Natural killer cell treated with Interleukin-12 subunit alpha and Interleukin-12 subunit beta and Interleukin-15 and Interleukin-18, amount 100 ng/mL, for 72 hours (primary cell): ENCODE data around the gene ADAMTS6. TPM values are rescaled to one million over a fixed set of nuclear protein-coding genes. Genes with fewer than 3 reads are reported as not detected.
"Not testable (repeated sequence)": the region's sequence is repeated elsewhere in the genome, so short reads cannot be mapped to it uniquely, and the experiment has no call there.

Experiments
- ATAC-seq, 2 donors: fragments of 150-1000 bp; cut with Tn5 transposase in 1 of 2; sonication (Bioruptor Pico), chemical (Tn5 transposase) in 1 of 2; 2 replicates each; pipeline ENCODE4 v1.10.0; 2021
- DNase-seq: peaks from one replicate; pipeline ENCODE4 v3.0.0; 2022; ENCODE audit warnings: low spot score
- H3K27ac Mint-ChIP-seq, 2 donors: 1 replicate in 1 of 2; 2 replicates in 1 of 2; pipeline ENCODE4 v1.8.0; 2022; ENCODE audit warnings: mixed read lengths in 2 of 2, mild to moderate bottlenecking in 1 of 2, moderate library complexity in 1 of 2
- H3K27me3 Mint-ChIP-seq, 2 donors: 1 replicate in 1 of 2; 2 replicates in 1 of 2; pipeline ENCODE4 v1.8.0; 2022; ENCODE audit warnings: mixed read lengths in 2 of 2
- H3K36me3 Mint-ChIP-seq: one replicate; pipeline ENCODE4 v1.8.0; 2022; ENCODE audit warnings: mixed read lengths
- H3K4me1 Mint-ChIP-seq, 2 donors: 1 replicate in 1 of 2; 2 replicates in 1 of 2; pipeline ENCODE4 v1.8.0; 2022; ENCODE audit warnings: low read depth in 2 of 2, mixed read lengths in 2 of 2, mild to moderate bottlenecking in 1 of 2
- H3K4me3 Mint-ChIP-seq: one replicate; pipeline ENCODE4 v1.8.0; 2022; ENCODE audit warnings: mixed read lengths
- H3K9me3 Mint-ChIP-seq: 2 replicates; pipeline ENCODE4 v1.8.0; 2022; ENCODE audit warnings: mixed read lengths
- total RNA-seq, 2 donors: library from RNA; stranded (reverse); gene quantifications; one replicate each; pipeline ENCODE4 v1.2.3, GENCODE V29; 2022

Gene ADAMTS6, protein sequence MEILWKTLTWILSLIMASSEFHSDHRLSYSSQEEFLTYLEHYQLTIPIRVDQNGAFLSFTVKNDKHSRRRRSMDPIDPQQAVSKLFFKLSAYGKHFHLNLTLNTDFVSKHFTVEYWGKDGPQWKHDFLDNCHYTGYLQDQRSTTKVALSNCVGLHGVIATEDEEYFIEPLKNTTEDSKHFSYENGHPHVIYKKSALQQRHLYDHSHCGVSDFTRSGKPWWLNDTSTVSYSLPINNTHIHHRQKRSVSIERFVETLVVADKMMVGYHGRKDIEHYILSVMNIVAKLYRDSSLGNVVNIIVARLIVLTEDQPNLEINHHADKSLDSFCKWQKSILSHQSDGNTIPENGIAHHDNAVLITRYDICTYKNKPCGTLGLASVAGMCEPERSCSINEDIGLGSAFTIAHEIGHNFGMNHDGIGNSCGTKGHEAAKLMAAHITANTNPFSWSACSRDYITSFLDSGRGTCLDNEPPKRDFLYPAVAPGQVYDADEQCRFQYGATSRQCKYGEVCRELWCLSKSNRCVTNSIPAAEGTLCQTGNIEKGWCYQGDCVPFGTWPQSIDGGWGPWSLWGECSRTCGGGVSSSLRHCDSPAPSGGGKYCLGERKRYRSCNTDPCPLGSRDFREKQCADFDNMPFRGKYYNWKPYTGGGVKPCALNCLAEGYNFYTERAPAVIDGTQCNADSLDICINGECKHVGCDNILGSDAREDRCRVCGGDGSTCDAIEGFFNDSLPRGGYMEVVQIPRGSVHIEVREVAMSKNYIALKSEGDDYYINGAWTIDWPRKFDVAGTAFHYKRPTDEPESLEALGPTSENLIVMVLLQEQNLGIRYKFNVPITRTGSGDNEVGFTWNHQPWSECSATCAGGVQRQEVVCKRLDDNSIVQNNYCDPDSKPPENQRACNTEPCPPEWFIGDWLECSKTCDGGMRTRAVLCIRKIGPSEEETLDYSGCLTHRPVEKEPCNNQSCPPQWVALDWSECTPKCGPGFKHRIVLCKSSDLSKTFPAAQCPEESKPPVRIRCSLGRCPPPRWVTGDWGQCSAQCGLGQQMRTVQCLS (N-terminal part only)
- 1 to 10 TPM in 1 of 2 donors, under 1 TPM in 1; 0.10 to 1.2 TPM for total RNA-seq

- DNase-seq (peak; percentile 70), ATAC-seq (peak; percentile 88 to 94)
- no peaks in the 10 kb centered on the region for H3K36me3 Mint-ChIP-seq
- H3K9me3 Mint-ChIP-seq, result no peaks in the 10 kb centered on the region
- peaks cover 9 to 19% of the 10 kb centered on the region in 2 donors for H3K4me1 Mint-ChIP-seq
- no peak within 1 kb of the TSS for H3K4me3 Mint-ChIP-seq
- peak within 1 kb of the TSS; percentile 67 to 86 for H3K27ac Mint-ChIP-seq
- peaks cover 0 to 4% of the 10 kb centered on the region in 2 donors for H3K27me3 Mint-ChIP-seq
Observed at GRCh38 chr5:65481635-65482295, at the start of gene ADAMTS6. ADAMTS6 (minus strand) TSS chr5:65481920; CDS start chr5:65473673, 8,247 bp downstream.

GRCh38 chr5:65530904-65531303, 49.2 kb upstream of the ADAMTS6 start:
- H3K27ac Mint-ChIP-seq, result no peak overlapping the region
- H3K4me3 Mint-ChIP-seq, result no peak overlapping the region
- no peaks in the 10 kb centered on the region for H3K27me3 Mint-ChIP-seq
- peaks cover 3% of the 10 kb centered on the region for H3K36me3 Mint-ChIP-seq
- H3K4me1 Mint-ChIP-seq, result no peaks in the 10 kb centered on the region
- H3K9me3 Mint-ChIP-seq, result no peaks in the 10 kb centered on the region
- no peak for DNase-seq
- ATAC-seq, result no peak

DNA sequence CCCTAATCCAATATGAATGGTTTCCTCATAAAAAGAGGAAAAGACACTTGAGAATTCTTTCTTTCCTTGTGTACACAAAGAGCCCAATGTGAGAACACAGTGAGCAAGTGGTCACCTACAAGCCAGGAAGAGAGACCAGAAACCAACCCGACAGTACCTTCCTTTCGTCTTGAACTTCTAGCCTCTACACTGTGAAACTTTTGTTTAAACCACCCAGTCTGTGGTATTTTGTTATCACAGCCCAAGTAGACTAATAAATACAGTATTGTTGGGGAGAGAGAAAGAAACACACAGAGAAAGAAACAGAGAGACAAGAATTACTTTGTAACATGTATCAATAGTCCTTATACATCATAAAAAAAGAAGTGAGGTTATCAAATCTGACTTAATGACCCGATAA, 44.0 kb upstream of the ADAMTS6 start:
- no peaks in the 10 kb centered on the region for H3K9me3 Mint-ChIP-seq
- no peak overlapping the region for H3K4me3 Mint-ChIP-seq
- no peaks in the 10 kb centered on the region for H3K4me1 Mint-ChIP-seq
- peaks cover 6% of the 10 kb centered on the region for H3K36me3 Mint-ChIP-seq
- H3K27me3 Mint-ChIP-seq, result no peaks in the 10 kb centered on the region
- no peak overlapping the region for H3K27ac Mint-ChIP-seq
- no peak for ATAC-seq
- DNase-seq, result no peak

DNA sequence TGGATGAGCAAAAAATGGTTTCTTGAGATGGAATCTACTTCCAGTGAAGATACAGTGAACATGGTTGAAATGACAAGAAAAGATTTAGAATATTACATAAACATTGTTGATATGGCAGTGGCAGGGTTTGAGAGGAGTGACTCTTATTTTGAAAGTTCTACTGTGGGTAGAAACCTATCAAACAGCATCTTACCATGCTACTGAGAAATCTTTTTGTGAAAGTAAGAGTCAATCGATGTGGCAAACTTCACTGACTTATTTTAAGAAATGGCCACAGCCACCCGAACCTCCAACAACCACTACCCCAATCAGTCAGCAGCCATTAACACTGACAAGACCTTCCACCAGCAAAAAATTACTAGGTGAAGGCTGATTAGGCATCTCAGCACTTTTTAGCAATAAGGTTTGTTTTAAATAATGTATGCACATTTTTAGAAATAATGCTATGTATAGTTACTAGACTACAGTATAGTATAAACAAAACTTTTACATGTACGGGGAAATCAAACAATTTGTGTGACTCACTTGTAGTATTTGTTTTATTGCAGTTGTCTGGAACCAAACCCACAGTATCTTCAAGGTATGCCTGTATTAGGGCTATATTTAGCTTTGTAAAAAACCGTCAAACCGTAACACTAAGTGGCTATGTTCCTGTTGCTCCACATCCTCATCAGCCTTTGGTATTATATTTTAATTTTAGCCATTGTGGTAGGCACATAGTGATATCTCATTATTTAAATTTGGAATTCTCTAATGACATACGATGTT, 30.6 kb upstream of the ADAMTS6 start:
- Mint-ChIP-seq H3K36me3 (no peaks in the 10 kb centered on the region), H3K4me1 (no peaks in the 10 kb centered on the region), H3K27me3 (no peaks in the 10 kb centered on the region), H3K27ac (no peak overlapping the region), H3K9me3 (no peaks in the 10 kb centered on the region), H3K4me3 (no peak overlapping the region)
- no peak for DNase-seq
- peak in 1 of 2 donors; percentile 38 for ATAC-seq

DNA sequence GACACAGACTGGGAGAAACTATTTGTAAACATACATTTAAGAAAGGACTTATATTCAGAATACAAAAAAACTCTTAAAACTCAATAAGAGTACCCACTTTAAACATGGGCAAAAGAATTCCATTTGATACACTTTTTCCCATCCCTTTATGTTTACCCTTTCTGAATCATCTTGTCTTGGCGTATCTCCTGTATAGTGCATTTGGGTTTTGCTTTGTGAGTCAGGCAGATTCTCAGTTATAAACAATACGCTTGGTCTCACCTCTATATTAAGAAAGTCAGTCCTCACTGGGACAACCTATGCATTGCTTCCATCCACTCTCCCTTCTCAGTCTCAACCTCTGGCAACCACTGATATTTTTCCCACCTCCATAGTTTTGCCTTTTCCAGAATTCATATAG, 27.3 kb upstream of the ADAMTS6 start:
- DNase-seq (no peak), ATAC-seq (no peak)
- Mint-ChIP-seq H3K9me3 (no peaks in the 10 kb centered on the region), H3K4me1 (no peaks in the 10 kb centered on the region), H3K4me3 (no peak overlapping the region), H3K36me3 (no peaks in the 10 kb centered on the region), H3K27me3 (no peaks in the 10 kb centered on the region), H3K27ac (no peak overlapping the region)

DNA sequence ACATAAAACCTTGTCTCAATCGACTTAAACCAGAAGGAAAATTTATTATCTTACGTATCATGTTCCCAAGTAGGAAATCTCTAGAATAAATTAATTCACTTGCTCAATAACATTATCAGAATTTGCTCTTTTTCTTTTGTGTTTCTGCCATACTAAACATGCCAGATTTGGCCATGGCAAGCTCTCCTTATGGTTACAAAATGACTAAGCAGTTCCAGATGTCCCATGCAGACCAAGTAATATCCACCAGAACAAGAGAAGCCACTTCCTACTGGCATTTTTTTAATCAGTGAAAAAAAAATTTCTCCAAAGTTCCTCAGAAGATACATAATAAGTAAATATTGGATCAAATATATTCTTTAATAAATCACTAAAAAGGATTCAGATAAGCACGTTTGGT, 25.2 kb upstream of the ADAMTS6 start:
- Mint-ChIP-seq H3K36me3 (no peaks in the 10 kb centered on the region), H3K4me3 (no peak overlapping the region), H3K9me3 (no peaks in the 10 kb centered on the region), H3K27ac (no peak overlapping the region), H3K27me3 (no peaks in the 10 kb centered on the region), H3K4me1 (no peaks in the 10 kb centered on the region)
- DNase-seq (no peak), ATAC-seq (no peak)

- DNase-seq, result no peak
- Mint-ChIP-seq H3K4me3 (no peak overlapping the region), H3K27ac (no peak overlapping the region), H3K4me1 (no peaks in the 10 kb centered on the region), H3K9me3 (no peaks in the 10 kb centered on the region), H3K27me3 (no peaks in the 10 kb centered on the region), H3K36me3 (no peaks in the 10 kb centered on the region)
- no peak for ATAC-seq
Observed at GRCh38 chr5:65489119-65489518, 7.4 kb upstream of the ADAMTS6 start.

GRCh38 chr5:65488038-65488687, 6.4 kb upstream of the ADAMTS6 start:
- H3K36me3 Mint-ChIP-seq, H3K27me3 Mint-ChIP-seq, H3K4me3 Mint-ChIP-seq, H3K4me1 Mint-ChIP-seq, ATAC-seq, H3K9me3 Mint-ChIP-seq, H3K27ac Mint-ChIP-seq, DNase-seq: not testable (repeated sequence)

DNA sequence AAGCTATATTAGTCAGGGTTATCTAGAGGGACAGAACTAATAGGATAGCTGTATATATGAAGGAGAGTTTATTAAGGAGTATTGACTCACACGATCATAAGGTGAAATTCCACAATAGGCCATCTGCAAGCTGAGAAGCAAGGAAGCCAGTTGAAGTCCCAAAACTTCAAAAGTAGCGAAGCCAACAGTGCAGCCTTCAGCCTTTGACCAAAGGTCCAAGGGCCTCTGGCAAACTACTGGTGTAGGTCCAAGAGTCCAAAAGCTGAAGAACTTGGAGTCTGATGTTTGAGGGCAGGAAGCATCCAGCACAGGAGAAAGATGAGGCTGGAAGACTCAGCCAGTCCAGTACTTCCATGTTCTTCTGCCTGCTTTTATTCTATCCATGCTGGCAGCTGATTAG, 5.1 kb upstream of the ADAMTS6 start:
- H3K9me3 Mint-ChIP-seq, H3K4me3 Mint-ChIP-seq, H3K36me3 Mint-ChIP-seq, H3K27ac Mint-ChIP-seq, H3K27me3 Mint-ChIP-seq, DNase-seq, ATAC-seq: not testable (repeated sequence)
- H3K4me1 Mint-ChIP-seq, result peaks cover 9 to 14% of the 10 kb centered on the region in 2 donors

GRCh38 chr5:65485405-65485804, 3.7 kb upstream of the ADAMTS6 start:
- H3K36me3 Mint-ChIP-seq, result no peaks in the 10 kb centered on the region
- no peak overlapping the region for H3K27ac Mint-ChIP-seq
- no peaks in the 10 kb centered on the region for H3K9me3 Mint-ChIP-seq
- peaks cover 9 to 19% of the 10 kb centered on the region in 2 donors for H3K4me1 Mint-ChIP-seq
- no peaks in the 10 kb centered on the region for H3K27me3 Mint-ChIP-seq
- H3K4me3 Mint-ChIP-seq, result no peak overlapping the region
- DNase-seq (no peak), ATAC-seq (no peak)

- ATAC-seq (peak; percentile 55 to 59), DNase-seq (no peak)
- peak overlapping the region; percentile 67 to 86 for H3K27ac Mint-ChIP-seq
- no peak overlapping the region for H3K4me3 Mint-ChIP-seq
- no peaks in the 10 kb centered on the region for H3K36me3 Mint-ChIP-seq
- H3K27me3 Mint-ChIP-seq, result no peaks in the 10 kb centered on the region
- H3K9me3 Mint-ChIP-seq, result no peaks in the 10 kb centered on the region
- peaks cover 9 to 19% of the 10 kb centered on the region in 2 donors for H3K4me1 Mint-ChIP-seq
Observed at GRCh38 chr5:65483546-65484346, 2.0 kb upstream of the ADAMTS6 start.
